HCT116 (cell line): ENCODE measurements around the gene FHL3.

Experiments
- CTCF ChIP-seq, 3 experiments: fragments of 200-600 bp in 1 of 3; sonication (generic) in 1 of 3; IDR thresholded peaks in 2 of 3; conservative IDR thresholded peaks in 1 of 3; 2 replicates each; pipeline ENCODE4 v1.5.1; 2012 to 2017; ENCODE audit warnings: low read depth in 2 of 3, low read length in 2 of 3, antibody characterized with exemption in 1 of 3, borderline replicate concordance in 1 of 3, control low read depth in 1 of 3, mild to moderate bottlenecking in 1 of 3, mixed read lengths in 1 of 3, mixed run types in 1 of 3, moderate library complexity in 1 of 3; ENCODE audit not compliant: insufficient read depth in 1 of 3
- EZH2phosphoT487 ChIP-seq: fragments of 200-600 bp; IDR thresholded peaks from 2 replicates; pipeline ENCODE4 v1.6.1; 2018; ENCODE audit warnings: antibody characterized with exemption, borderline replicate concordance
- MAX ChIP-seq: IDR thresholded peaks from 2 replicates; pipeline ENCODE4 v1.6.1; 2012
- POLR2A ChIP-seq: IDR thresholded peaks from 2 replicates; pipeline ENCODE4 v1.7.0; 2011; ENCODE audit warnings: borderline replicate concordance; ENCODE audit not compliant: insufficient read depth, insufficient read length; ENCODE audit errors: extremely low read depth
- SRF ChIP-seq: IDR thresholded peaks from 2 replicates; pipeline ENCODE4 v1.6.1; 2012; ENCODE audit warnings: low read depth
- ZBTB33 ChIP-seq: IDR thresholded peaks from 2 replicates; pipeline ENCODE4 v1.6.1; 2011; ENCODE audit warnings: mild to moderate bottlenecking, low read length, moderate library complexity; ENCODE audit not compliant: insufficient replicate concordance; ENCODE audit errors: extremely low read depth

GRCh38 chr1:37987679-37988078 is 17.6 kb downstream of the FHL3 start:
- TF ChIP-seq MAX (no peak), CTCF (IDR thresholded peaks at IDR 0.05 in 2 of 3, conservative IDR thresholded peaks at IDR 0.05 in 1 of 3; ENCODE audit: borderline replicate concordance in 1 of 3, insufficient read depth in 1 of 3, low read depth in 2 of 3, low read length in 2 of 3) (no peak), POLR2A (no peak), SRF (no peak), EZH2phosphoT487 (no peak), ZBTB33 (no peak)
